Fibroblast of lung (primary cell): ENCODE data around the gene GLIS1.

Experiments
- EZH2 ChIP-seq: IDR thresholded peaks from 2 replicates; pipeline ENCODE4 v1.5.1; 2012; ENCODE audit warnings: low read length, control low read depth, mild to moderate bottlenecking; ENCODE audit errors: missing control alignments
- TF ChIP-seq, protein P1 (sequence below), 2 donors: IDR thresholded peaks in 1 of 2; conservative IDR thresholded peaks in 1 of 2; 1 replicate in 1 of 2; 2 replicates in 1 of 2; pipeline ENCODE4 v1.5.1; 2011 to 2012; ENCODE audit warnings: low read length in 2 of 2, control low read depth in 1 of 2, inconsistent platforms in 1 of 2, low read depth in 1 of 2, mild to moderate bottlenecking in 1 of 2

DNA sequence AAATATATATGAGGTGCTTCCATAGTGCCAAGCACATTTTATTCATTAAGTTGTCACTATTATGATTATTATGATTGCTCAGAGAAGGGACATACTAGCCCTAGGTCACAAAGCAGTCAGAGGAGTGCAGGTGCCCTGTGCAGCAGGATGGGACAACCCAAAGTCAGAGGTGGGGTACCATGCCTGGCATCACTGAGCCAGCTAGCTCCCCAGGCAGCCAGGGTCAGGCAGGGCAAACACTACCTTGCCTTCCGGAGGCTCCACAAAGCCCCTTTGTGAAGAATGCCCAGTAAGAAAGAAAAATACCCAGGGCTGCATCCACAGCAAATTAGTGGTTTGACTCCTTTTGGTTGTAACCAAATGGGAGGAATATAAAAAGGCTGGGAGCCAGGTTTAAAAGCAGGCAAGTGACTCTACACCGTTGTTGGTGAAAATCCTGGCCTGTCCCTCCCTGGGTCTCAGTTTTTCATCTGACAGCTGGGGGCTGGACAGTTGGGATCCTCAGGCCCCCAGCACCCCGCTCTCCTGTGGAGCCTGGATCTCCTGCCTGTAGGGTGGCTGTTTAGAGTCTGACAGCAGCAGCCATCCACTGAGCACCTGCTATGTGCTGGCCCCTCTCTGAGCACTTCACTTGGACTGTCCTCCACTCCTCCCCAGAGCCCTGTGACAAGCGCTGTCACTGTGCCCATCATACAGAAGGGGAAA, 98.8 kb downstream of the GLIS1 start:
- TF ChIP-seq, protein P1, sequence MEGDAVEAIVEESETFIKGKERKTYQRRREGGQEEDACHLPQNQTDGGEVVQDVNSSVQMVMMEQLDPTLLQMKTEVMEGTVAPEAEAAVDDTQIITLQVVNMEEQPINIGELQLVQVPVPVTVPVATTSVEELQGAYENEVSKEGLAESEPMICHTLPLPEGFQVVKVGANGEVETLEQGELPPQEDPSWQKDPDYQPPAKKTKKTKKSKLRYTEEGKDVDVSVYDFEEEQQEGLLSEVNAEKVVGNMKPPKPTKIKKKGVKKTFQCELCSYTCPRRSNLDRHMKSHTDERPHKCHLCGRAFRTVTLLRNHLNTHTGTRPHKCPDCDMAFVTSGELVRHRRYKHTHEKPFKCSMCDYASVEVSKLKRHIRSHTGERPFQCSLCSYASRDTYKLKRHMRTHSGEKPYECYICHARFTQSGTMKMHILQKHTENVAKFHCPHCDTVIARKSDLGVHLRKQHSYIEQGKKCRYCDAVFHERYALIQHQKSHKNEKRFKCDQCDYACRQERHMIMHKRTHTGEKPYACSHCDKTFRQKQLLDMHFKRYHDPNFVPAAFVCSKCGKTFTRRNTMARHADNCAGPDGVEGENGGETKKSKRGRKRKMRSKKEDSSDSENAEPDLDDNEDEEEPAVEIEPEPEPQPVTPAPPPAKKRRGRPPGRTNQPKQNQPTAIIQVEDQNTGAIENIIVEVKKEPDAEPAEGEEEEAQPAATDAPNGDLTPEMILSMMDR (conservative IDR thresholded peaks at IDR 0.05 in 1 of 2, IDR thresholded peaks at IDR 0.05 in 1 of 2; ENCODE audit: low read depth in 1 of 2, low read length in 2 of 2): no peak
- no peak for TF ChIP-seq EZH2
